Measurements from ENCODE around the gene EZR. TPM values are rescaled to one million over a fixed set of nuclear protein-coding genes. Genes with fewer than 3 reads are reported as not detected.
A peak's percentile ranks its signal among the peaks of the same experiment; 100 is the strongest.

The EZR gene
- total RNA-seq, 3 donors from 2014 or later: 29.1 to 154 (median 59.3) TPM

DNA sequence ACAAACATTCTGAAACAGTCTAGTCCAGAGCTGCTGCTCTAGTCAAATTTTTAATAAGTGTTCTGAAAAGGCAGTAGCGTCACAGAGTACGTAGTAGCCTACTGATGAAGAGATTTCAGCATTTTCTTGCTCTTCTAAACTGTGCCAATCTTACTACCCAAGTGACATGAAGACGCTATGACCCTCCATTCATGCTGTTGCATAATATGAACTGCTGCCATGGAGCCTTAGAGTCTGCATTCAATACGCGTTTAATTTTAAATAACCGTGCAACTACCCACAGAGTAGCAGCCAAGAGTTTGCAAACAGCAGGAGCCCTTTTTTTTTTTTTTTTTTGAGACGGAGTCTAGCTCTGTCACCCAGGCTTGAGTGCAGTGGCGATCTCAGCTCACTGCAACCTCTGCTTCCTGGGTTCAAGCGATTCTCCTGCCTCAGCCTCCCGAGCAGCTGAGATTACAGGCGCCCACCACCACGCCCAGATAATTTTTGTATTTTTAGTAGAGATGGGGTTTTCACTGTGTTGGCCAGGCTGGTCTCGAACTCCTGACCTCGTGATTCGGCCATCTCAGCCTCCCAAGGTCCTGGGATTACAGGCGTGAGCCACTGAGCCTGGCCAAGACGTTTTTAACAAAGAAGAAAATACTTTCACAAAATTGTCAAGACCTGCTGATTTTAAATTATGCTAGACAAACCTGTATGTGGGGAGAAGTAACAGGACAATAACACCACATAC, 44.3 kb downstream of the EZR start:
- no peaks in the 10 kb centered on the region for H3K9me3 ChIP-seq
- TF ChIP-seq, protein P1, sequence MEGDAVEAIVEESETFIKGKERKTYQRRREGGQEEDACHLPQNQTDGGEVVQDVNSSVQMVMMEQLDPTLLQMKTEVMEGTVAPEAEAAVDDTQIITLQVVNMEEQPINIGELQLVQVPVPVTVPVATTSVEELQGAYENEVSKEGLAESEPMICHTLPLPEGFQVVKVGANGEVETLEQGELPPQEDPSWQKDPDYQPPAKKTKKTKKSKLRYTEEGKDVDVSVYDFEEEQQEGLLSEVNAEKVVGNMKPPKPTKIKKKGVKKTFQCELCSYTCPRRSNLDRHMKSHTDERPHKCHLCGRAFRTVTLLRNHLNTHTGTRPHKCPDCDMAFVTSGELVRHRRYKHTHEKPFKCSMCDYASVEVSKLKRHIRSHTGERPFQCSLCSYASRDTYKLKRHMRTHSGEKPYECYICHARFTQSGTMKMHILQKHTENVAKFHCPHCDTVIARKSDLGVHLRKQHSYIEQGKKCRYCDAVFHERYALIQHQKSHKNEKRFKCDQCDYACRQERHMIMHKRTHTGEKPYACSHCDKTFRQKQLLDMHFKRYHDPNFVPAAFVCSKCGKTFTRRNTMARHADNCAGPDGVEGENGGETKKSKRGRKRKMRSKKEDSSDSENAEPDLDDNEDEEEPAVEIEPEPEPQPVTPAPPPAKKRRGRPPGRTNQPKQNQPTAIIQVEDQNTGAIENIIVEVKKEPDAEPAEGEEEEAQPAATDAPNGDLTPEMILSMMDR (IDR thresholded peaks at IDR 0.05): no peak
- TF ChIP-seq POLR2AphosphoS5 (IDR thresholded peaks at IDR 0.05) (no peak), POLR2A (IDR thresholded peaks at IDR 0.05) (no peak)
- H3K36me3 ChIP-seq: peaks cover 4% of the 10 kb centered on the region
- no peaks in the 10 kb centered on the region for H3K27me3 ChIP-seq
- intact Hi-C loops (cut with DNase I; ENCODE audit: low total_unique reads): no loop called here
- H3K4me1 ChIP-seq: no peaks in the 10 kb centered on the region
- no peak overlapping the region for H3K27ac ChIP-seq
- H3K4me3 ChIP-seq: no peak overlapping the region
- DNase-seq (ENCODE audit: low spot score in 2 of 2): no peak

DNA sequence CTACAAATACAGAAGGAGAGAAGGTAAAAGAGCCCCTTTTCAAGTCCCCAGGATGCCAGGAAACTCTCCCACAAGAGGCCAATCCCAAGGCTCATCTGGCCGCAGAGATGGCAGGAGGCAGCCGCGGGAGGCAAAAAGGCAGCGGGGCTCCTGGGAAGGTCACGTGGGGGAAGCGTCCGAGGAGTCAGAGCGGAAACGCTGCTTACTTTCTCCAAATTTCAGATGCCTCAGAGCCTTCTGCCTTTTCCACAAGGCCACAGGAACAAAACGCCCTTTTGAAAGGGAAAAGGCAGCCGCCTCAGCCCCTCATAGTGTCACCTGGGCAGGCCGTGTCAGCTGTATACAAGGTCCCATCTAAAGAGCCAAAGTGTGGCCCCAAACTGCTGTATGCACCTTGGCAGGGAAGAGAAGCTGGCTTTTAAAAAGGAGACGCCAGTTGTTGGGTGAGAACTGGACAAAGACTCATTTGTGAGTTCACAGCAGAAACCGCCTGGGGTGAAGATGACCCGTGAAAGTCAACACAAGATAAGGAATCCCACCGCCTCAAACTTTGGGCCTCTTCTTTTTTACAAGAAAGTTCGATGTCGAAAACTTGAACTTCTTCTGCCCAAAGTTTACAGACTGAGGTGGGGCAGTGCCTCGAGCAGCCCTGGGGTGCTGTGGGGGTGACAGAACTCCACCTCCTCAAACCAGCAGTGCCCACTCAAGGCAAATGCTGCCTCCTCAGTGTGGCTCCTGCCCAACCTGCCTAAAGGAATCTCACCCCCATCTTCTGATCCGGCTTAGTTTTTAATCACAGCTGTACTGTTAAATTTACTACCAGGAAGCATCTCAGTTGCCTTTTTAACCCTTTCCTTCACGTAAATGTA, 45.4 kb downstream of the EZR start:
- Histone ChIP-seq H3K27me3 (no peaks in the 10 kb centered on the region), H3K9me3 (no peaks in the 10 kb centered on the region), H3K4me1 (no peaks in the 10 kb centered on the region), H3K36me3 (peaks cover 4% of the 10 kb centered on the region), H3K27ac (peak overlapping the region; percentile 72 to 77), H3K4me3 (no peak overlapping the region)
- intact Hi-C loops (cut with DNase I; ENCODE audit: low total_unique reads): no loop called here
- TF ChIP-seq POLR2AphosphoS5 (IDR thresholded peaks at IDR 0.05): no peak
- TF ChIP-seq, protein P1 (IDR thresholded peaks at IDR 0.05): no peak
- TF ChIP-seq POLR2A (IDR thresholded peaks at IDR 0.05): no peak
- DNase-seq (ENCODE audit: low spot score in 2 of 2): no peak

- H3K27ac ChIP-seq: peak overlapping the region; percentile 72 to 77
- H3K36me3 ChIP-seq: peaks cover 4% of the 10 kb centered on the region
Measured at GRCh38 chr6:158772851-158773371, 46.3 kb downstream of the EZR start.

DNA sequence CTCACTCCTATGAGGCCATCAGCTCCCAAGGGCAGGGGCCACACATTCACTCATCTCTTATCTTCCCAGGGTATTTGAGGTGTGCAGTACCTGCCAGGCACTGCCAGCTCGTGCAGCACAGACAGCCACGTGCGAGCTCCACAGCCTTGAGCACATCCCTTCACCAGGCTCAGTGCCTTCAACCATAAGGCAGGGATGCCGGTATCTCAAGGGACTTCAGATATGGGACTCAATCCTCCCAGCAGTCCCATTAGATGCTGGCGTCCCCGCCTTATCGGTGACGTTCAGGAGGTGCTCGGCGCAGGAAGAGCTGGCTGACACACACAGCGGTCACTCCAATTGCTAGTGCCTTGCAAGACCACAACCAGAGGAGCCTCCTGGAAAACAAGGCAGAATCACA, 47.0 kb downstream of the EZR start:
- Histone ChIP-seq H3K4me1 (no peaks in the 10 kb centered on the region), H3K27me3 (no peaks in the 10 kb centered on the region), H3K36me3 (peaks cover 4% of the 10 kb centered on the region), H3K9me3 (no peaks in the 10 kb centered on the region), H3K4me3 (no peak overlapping the region), H3K27ac (peak overlapping the region; percentile 72 to 77)
- DNase-seq (ENCODE audit: low spot score in 2 of 2): no peak
- intact Hi-C loops (cut with DNase I; ENCODE audit: low total_unique reads): no loop called here
- TF ChIP-seq, protein P1 (IDR thresholded peaks at IDR 0.05): no peak
- TF ChIP-seq POLR2A (IDR thresholded peaks at IDR 0.05): no peak
- no peak for TF ChIP-seq POLR2AphosphoS5 (IDR thresholded peaks at IDR 0.05)

More at GRCh38 chr6:158772851-158773371, 46.3 kb downstream of the EZR start:
- H3K27me3 ChIP-seq: no peaks in the 10 kb centered on the region
- intact Hi-C loops (cut with DNase I; ENCODE audit: low total_unique reads): no loop called here
- no peak for DNase-seq (ENCODE audit: low spot score in 2 of 2)
- no peaks in the 10 kb centered on the region for H3K9me3 ChIP-seq
- no peaks in the 10 kb centered on the region for H3K4me1 ChIP-seq
- TF ChIP-seq POLR2AphosphoS5 (IDR thresholded peaks at IDR 0.05) (no peak), POLR2A (IDR thresholded peaks at IDR 0.05) (no peak)
- TF ChIP-seq, protein P1 (IDR thresholded peaks at IDR 0.05): no peak
- no peak overlapping the region for H3K4me3 ChIP-seq

Data from breast epithelium (tissue), 4 donors.